GM12878 (cell line): ENCODE data around the gene QSOX2. TPM values are rescaled to one million over a fixed set of nuclear protein-coding genes. Genes with fewer than 3 reads are reported as not detected.

ENCODE experiments used
- ATAC-seq: fragments of 200-7000 bp; cut with Tn5 transposase; 3 replicates; pipeline ENCODE4 v1.9.1; 2020; ENCODE audit warnings: mild to moderate bottlenecking, moderate library complexity
- BruUV-seq: library from RNA; stranded (reverse); fragments of 400-500 nt; replicated peaks from 2 replicates; lab custom pipeline; 2021; lab: Mats Ljungman, UMichigan
- CTCF ChIA-PET: fragments of 300-600 bp; sonication (Branson Sonifier 250); formaldehyde crosslinking; extraction: SDS; loops from one replicate; lab custom pipeline; 2021; ENCODE audit warnings: inconsistent platforms; lab: Yijun Ruan, JAX
- POLR2A ChIA-PET: fragments of 350-600 bp; formaldehyde crosslinking; extraction: SDS; loops from one replicate; lab custom pipeline; 2021; ENCODE audit warnings: inconsistent platforms; lab: Charles Lee
- RAD21 ChIA-PET: fragments of 300-600 bp; sonication (Branson Sonifier 250); formaldehyde crosslinking; loops from one replicate; lab custom pipeline; 2023; ENCODE audit warnings: antibody characterized with exemption; ENCODE audit not compliant: unreplicated experiment; lab: Charles Lee
- SMC1A ChIA-PET: fragments of 300-600 bp; sonication (Branson Sonifier 250); formaldehyde crosslinking; loops from one replicate; lab custom pipeline; 2023; ENCODE audit not compliant: unreplicated experiment, uncharacterized antibody; lab: Charles Lee
- DNase-seq: peaks from one replicate; pipeline ENCODE4 v3.0.0-alpha.2; 2011; ENCODE audit warnings: low read depth, low spot score
- FAIRE-seq: peaks from 3 replicates; lab custom pipeline; 2011; peaks lifted over from hg19 to GRCh38; lab: Jason Lieb, UNC
- H2AFZ ChIP-seq: 2 replicates; pipeline ENCODE4 v1.6.0; 2011; ENCODE audit warnings: low read depth, low read length, control low read depth; ENCODE audit not compliant: control insufficient read depth
- H3K27ac ChIP-seq: 2 replicates; pipeline ENCODE4 v1.5.1; 2011; ENCODE audit warnings: control low read depth; ENCODE audit not compliant: control insufficient read depth, insufficient read depth
- H3K27me3 ChIP-seq, 2 experiments: replicated peaks in 1 of 2; 2 replicates each; pipeline versions ENCODE4 v1.6.0 to v1.6.1; 2011; ENCODE audit warnings: low read length in 1 of 2; ENCODE audit not compliant: control insufficient read depth in 2 of 2, insufficient read depth in 2 of 2
- H3K36me3 ChIP-seq, 2 experiments: 2 replicates each; pipeline ENCODE4 v1.5.1; 2011; ENCODE audit warnings: low read length in 1 of 2; ENCODE audit not compliant: control insufficient read depth in 2 of 2, insufficient read depth in 2 of 2
- H3K4me1 ChIP-seq: 2 replicates; pipeline ENCODE4 v1.6.1; 2011; ENCODE audit warnings: mild to moderate bottlenecking, low read length, moderate library complexity, mixed read lengths; ENCODE audit not compliant: control insufficient read depth, insufficient read depth
- H3K4me2 ChIP-seq: 2 replicates; pipeline ENCODE4 v1.6.0; 2011; ENCODE audit warnings: control low read depth; ENCODE audit not compliant: control insufficient read depth, insufficient read depth
- H3K4me3 ChIP-seq: fragments of 200-600 bp; sonication (generic); 2 replicates; pipeline ENCODE4 v1.5.1; 2016
- H3K79me2 ChIP-seq: 2 replicates; pipeline ENCODE4 v1.6.0; 2011; ENCODE audit warnings: low read length; ENCODE audit not compliant: control insufficient read depth, insufficient read depth
- H3K9ac ChIP-seq: 2 replicates; pipeline ENCODE4 v1.8.0; 2011; ENCODE audit warnings: low read length, control low read depth, mixed read lengths; ENCODE audit not compliant: control insufficient read depth, insufficient read depth
- H3K9me3 ChIP-seq: replicated peaks from 3 replicates; pipeline ENCODE4 v1.5.1; 2011; ENCODE audit warnings: mild to moderate bottlenecking, low read length; ENCODE audit not compliant: control insufficient read depth, insufficient read depth
- H4K20me1 ChIP-seq: 2 replicates; pipeline ENCODE4 v1.6.0; 2011; ENCODE audit not compliant: control insufficient read depth, insufficient read depth
- CBX3 ChIP-seq: fragments of 200-600 bp; sonication (generic); IDR thresholded peaks from 2 replicates; pipeline ENCODE4 v1.6.1; 2016; ENCODE audit warnings: low read depth, borderline replicate concordance
- ZNF217 ChIP-seq: fragments of 450-650 bp; IDR thresholded peaks from 2 replicates; pipeline ENCODE4 v1.6.1; 2017; ENCODE audit warnings: antibody characterized with exemption, mild to moderate bottlenecking
- WGBS: methylation state at CpG from one replicate; pipeline ENCODE4 v1.1.6; 2016; ENCODE audit warnings: low lambda C conversion rate; ENCODE audit not compliant: insufficient replicate concordance, insufficient coverage; ENCODE audit errors: missing lambda C conversion rate; 5-methylcytosine and 5-hydroxymethylcytosine counted together
- in situ Hi-C: fragments of 300-500 bp; cut with MboI; formaldehyde crosslinking; loops from 9 replicates; pipeline ENCODE4 v1.14.3; 2018; ENCODE audit warnings: mixed read lengths
- intact Hi-C: fragments of 100-400 bp; cut with micrococcal nuclease; formaldehyde crosslinking; loops from one replicate; pipeline ENCODE4 v1.14.2; 2022; ENCODE audit not compliant: unreplicated experiment
- polyA plus RNA-seq, 11 experiments: library from polyadenylated mRNA; depleted of rRNA in 4 of 11; unstranded in 6 of 11; stranded (reverse) in 5 of 11; fragments of >200 nt; fragmentation: Nextera tagmentation in 4 of 11; fragmentation: Illumina TruSeq in 1 of 11; extraction: Ambion mirVana in 4 of 11; extraction: Trizol in 1 of 11; gene quantifications; 1 replicate in 1 of 11; 2 replicates in 10 of 11; pipeline versions ENCODE4 v1.2.1 to v1.2.3, GENCODE V29; 2011 to 2016; ENCODE audit warnings: inconsistent platforms in 2 of 11, missing spikeins in 2 of 11, low read depth in 1 of 11
- total RNA-seq, 4 experiments: library from RNA; depleted of rRNA in 3 of 4; stranded (reverse); fragments of >200 nt in 3 of 4; fragmentation: Illumina TruSeq in 1 of 4; extraction: Trizol in 1 of 4; gene quantifications; 2 replicates each; pipeline versions ENCODE4 v1.2.1 to v1.2.3, GENCODE V29; 2013 to 2021
- TF ChIP-seq, protein P1 (sequence below): fragments of 450-650 bp; IDR thresholded peaks from 2 replicates; pipeline ENCODE4 v1.6.1; 2017; ENCODE audit warnings: mild to moderate bottlenecking
- TF ChIP-seq, protein P2 (sequence below): fragments of 450-650 bp; conservative IDR thresholded peaks from 2 replicates; pipeline ENCODE4 v1.6.1; 2017; ENCODE audit warnings: mild to moderate bottlenecking, moderate library complexity
- TF ChIP-seq, protein P3 (sequence below): fragments of 450-650 bp; formaldehyde crosslinking; IDR thresholded peaks from 2 replicates; pipeline ENCODE4 v1.4.0; 2020; ENCODE audit warnings: mild to moderate bottlenecking, moderate library complexity

Gene QSOX2
- total and polyA plus RNA-seq, 10 of the 15 experiments (the other 5 are each of a cell fraction or from before 2014, with no cell fraction given): 0.34 to 16.1 (median 8.2) TPM

DNA sequence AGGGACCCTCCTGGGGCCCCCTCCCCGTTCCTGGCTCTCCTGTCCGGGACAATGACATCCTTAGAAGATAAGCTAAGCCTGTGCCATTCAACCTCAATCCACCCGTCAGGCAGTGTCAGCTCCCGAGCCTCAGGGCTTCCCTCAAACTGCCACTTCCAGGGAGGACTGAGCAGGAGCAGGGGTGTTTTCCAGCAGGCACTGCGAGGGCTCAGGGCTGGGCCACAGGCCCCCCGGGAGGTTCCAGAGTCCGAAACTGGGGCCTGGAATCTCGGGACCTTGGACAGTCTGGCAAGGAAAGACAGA is 66.9 kb downstream of the QSOX2 start:
- FAIRE-seq (no peak), ATAC-seq (no peak), DNase-seq (no peak)
- no peaks in the 10 kb centered on the region for H4K20me1 ChIP-seq
- no peak overlapping the region for H3K4me3 ChIP-seq
- H3K9ac ChIP-seq: no peak overlapping the region
- no peaks in the 10 kb centered on the region for H3K9me3 ChIP-seq
- no peaks in the 10 kb centered on the region for H3K79me2 ChIP-seq
- ChIA-PET SMC1A (no interaction called here), CTCF (interaction anchor here (0.7 to 0.8 kb wide), 2 partner anchors 10 to 46 kb away, joined by 3 to 4 read pairs; no protein-coding TSS in a partner anchor), POLR2A (no interaction called here), RAD21 (no interaction called here)
- H3K27ac ChIP-seq: no peak overlapping the region
- H3K27me3 ChIP-seq: no peaks in the 10 kb centered on the region; a peak in 1 of 4 replicates
- 15% methylated on average over 8 of the region's 8 CpGs for WGBS
- H3K4me2 ChIP-seq: no peak overlapping the region
- no peaks in the 10 kb centered on the region for H3K4me1 ChIP-seq
- BruUV-seq: no TSS peak
- H3K36me3 ChIP-seq: no peaks in the 10 kb centered on the region
- H2AFZ ChIP-seq: no peak overlapping the region
- in situ Hi-C loops (no loop called here), intact Hi-C loops (no loop called here)
- TF ChIP-seq, protein P1, sequence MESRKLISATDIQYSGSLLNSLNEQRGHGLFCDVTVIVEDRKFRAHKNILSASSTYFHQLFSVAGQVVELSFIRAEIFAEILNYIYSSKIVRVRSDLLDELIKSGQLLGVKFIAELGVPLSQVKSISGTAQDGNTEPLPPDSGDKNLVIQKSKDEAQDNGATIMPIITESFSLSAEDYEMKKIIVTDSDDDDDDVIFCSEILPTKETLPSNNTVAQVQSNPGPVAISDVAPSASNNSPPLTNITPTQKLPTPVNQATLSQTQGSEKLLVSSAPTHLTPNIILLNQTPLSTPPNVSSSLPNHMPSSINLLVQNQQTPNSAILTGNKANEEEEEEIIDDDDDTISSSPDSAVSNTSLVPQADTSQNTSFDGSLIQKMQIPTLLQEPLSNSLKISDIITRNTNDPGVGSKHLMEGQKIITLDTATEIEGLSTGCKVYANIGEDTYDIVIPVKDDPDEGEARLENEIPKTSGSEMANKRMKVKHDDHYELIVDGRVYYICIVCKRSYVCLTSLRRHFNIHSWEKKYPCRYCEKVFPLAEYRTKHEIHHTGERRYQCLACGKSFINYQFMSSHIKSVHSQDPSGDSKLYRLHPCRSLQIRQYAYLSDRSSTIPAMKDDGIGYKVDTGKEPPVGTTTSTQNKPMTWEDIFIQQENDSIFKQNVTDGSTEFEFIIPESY: no peak
- TF ChIP-seq, protein P2, sequence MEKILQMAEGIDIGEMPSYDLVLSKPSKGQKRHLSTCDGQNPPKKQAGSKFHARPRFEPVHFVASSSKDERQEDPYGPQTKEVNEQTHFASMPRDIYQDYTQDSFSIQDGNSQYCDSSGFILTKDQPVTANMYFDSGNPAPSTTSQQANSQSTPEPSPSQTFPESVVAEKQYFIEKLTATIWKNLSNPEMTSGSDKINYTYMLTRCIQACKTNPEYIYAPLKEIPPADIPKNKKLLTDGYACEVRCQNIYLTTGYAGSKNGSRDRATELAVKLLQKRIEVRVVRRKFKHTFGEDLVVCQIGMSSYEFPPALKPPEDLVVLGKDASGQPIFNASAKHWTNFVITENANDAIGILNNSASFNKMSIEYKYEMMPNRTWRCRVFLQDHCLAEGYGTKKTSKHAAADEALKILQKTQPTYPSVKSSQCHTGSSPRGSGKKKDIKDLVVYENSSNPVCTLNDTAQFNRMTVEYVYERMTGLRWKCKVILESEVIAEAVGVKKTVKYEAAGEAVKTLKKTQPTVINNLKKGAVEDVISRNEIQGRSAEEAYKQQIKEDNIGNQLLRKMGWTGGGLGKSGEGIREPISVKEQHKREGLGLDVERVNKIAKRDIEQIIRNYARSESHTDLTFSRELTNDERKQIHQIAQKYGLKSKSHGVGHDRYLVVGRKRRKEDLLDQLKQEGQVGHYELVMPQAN: no peak
- TF ChIP-seq ZNF217 (no peak), CBX3 (no peak)
- TF ChIP-seq, protein P3, sequence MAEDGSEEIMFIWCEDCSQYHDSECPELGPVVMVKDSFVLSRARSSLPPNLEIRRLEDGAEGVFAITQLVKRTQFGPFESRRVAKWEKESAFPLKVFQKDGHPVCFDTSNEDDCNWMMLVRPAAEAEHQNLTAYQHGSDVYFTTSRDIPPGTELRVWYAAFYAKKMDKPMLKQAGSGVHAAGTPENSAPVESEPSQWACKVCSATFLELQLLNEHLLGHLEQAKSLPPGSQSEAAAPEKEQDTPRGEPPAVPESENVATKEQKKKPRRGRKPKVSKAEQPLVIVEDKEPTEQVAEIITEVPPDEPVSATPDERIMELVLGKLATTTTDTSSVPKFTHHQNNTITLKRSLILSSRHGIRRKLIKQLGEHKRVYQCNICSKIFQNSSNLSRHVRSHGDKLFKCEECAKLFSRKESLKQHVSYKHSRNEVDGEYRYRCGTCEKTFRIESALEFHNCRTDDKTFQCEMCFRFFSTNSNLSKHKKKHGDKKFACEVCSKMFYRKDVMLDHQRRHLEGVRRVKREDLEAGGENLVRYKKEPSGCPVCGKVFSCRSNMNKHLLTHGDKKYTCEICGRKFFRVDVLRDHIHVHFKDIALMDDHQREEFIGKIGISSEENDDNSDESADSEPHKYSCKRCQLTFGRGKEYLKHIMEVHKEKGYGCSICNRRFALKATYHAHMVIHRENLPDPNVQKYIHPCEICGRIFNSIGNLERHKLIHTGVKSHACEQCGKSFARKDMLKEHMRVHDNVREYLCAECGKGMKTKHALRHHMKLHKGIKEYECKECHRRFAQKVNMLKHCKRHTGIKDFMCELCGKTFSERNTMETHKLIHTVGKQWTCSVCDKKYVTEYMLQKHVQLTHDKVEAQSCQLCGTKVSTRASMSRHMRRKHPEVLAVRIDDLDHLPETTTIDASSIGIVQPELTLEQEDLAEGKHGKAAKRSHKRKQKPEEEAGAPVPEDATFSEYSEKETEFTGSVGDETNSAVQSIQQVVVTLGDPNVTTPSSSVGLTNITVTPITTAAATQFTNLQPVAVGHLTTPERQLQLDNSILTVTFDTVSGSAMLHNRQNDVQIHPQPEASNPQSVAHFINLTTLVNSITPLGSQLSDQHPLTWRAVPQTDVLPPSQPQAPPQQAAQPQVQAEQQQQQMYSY: no peak
